ENCODE data around the gene SIDT1.

DNA sequence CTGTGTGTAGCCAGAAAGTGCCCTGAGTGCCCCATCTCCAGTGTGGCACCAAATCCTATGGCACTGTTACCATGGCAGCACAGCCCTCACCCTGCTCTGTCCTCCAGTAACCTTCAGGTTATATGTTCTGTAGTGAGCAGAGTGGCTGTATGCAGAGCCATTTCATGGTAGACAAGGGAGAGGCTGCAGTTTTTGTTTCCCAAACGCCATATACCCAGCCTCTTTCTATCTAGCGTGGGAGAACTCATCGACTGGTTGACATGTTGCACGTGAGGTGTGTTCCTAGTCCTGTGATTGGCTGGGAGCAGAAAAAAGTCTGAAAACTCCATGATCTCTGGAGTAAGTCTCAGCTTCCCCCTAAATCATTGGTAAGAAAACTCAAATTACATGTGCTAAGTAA is 2.0 kb downstream of the SIDT1 start:
- TF ChIP-seq CTCF (IDR thresholded peaks at IDR 0.05): no peak
- no peak for TF ChIP-seq POLR2AphosphoS5 (IDR thresholded peaks at IDR 0.05; ENCODE audit: low read depth, low read length)
- TF ChIP-seq SIN3A (IDR thresholded peaks at IDR 0.05; ENCODE audit: borderline replicate concordance, insufficient read depth, low read depth, low read length): no peak
- no peak for TF ChIP-seq REST (IDR thresholded peaks at IDR 0.05; ENCODE audit: insufficient read depth in 1 of 2, low read depth in 2 of 2, low read length in 1 of 2)
- no peak for TF ChIP-seq TCF7L2 (IDR thresholded peaks at IDR 0.05; ENCODE audit: low read depth, low read length)
